HEK293 (cell line): Measurements from ENCODE around the gene TRIM7.

Source experiments
- CTCF ChIA-PET: fragments of 350-600 bp; formaldehyde crosslinking; extraction: SDS; loops from one replicate; lab custom pipeline; 2021; ENCODE audit warnings: antibody characterized with exemption; lab: Yijun Ruan, JAX
- POLR2A ChIA-PET: fragments of 300-600 bp; formaldehyde crosslinking; extraction: SDS; loops from one replicate; lab custom pipeline; 2020; ENCODE audit warnings: antibody characterized with exemption, inconsistent platforms; lab: Yijun Ruan, JAX
- H3K27ac ChIP-seq: fragments of 200-500 bp; sonication (Bioruptor generic); 2 replicates; pipeline ENCODE4 v1.5.1; 2014; ENCODE audit warnings: low read depth, low read length, control low read depth, inconsistent platforms; ENCODE audit errors: extremely low read depth
- H3K36me3 ChIP-seq, 2 experiments: fragments of 200-500 bp in 1 of 2; sonication (Bioruptor generic) in 1 of 2; 1 replicate in 1 of 2; 2 replicates in 1 of 2; pipeline ENCODE4 v1.5.1; 2014 to 2017; ENCODE audit warnings: inconsistent platforms in 2 of 2, low read length in 2 of 2; ENCODE audit not compliant: control insufficient read depth in 2 of 2, insufficient read depth in 1 of 2
- H3K4me1 ChIP-seq: fragments of 200-500 bp; sonication (Bioruptor generic); 2 replicates; pipeline ENCODE4 v1.5.1; 2014; ENCODE audit warnings: mild to moderate bottlenecking, low read length, inconsistent platforms; ENCODE audit not compliant: control insufficient read depth, insufficient read depth
- H3K4me3 ChIP-seq: 2 replicates; pipeline ENCODE4 v1.5.1; 2011; ENCODE audit warnings: low read depth, mild to moderate bottlenecking, control low read depth, low read length, moderate library complexity
- H3K9me3 ChIP-seq: fragments of 200-500 bp; sonication (Bioruptor generic); 2 replicates; pipeline ENCODE4 v1.5.1; 2014; ENCODE audit warnings: low read depth, low read length, inconsistent platforms; ENCODE audit not compliant: control insufficient read depth, insufficient read depth
- EGR2 ChIP-seq: fragments of 450-650 bp; formaldehyde crosslinking; IDR thresholded peaks from 2 replicates; pipeline ENCODE4 v1.5.1; 2016; ENCODE audit warnings: low read depth, missing biosample characterization, missing genetic modification characterization
- IKZF3 ChIP-seq: fragments of 450-650 bp; IDR thresholded peaks from 2 replicates; pipeline ENCODE4 v1.5.0; 2018; ENCODE audit warnings: missing biosample characterization, mild to moderate bottlenecking, missing genetic modification characterization, moderate library complexity
- OSR2 ChIP-seq: fragments of 450-650 bp; formaldehyde crosslinking; IDR thresholded peaks from 2 replicates; pipeline ENCODE4 v1.5.1; 2016; ENCODE audit warnings: missing biosample characterization, missing genetic modification characterization
- OVOL3 ChIP-seq: fragments of 450-650 bp; formaldehyde crosslinking; IDR thresholded peaks from 2 replicates; pipeline ENCODE4 v1.5.1; 2016; ENCODE audit warnings: missing biosample characterization, missing genetic modification characterization
- PRDM1 ChIP-seq: fragments of 450-650 bp; formaldehyde crosslinking; IDR thresholded peaks from 2 replicates; pipeline ENCODE4; 2016; ENCODE audit warnings: missing biosample characterization, missing genetic modification characterization
- PRDM6 ChIP-seq: fragments of 450-650 bp; formaldehyde crosslinking; IDR thresholded peaks from 2 replicates; pipeline ENCODE4 v1.5.1; 2017; ENCODE audit warnings: missing biosample characterization, missing genetic modification characterization
- SP3 ChIP-seq: fragments of 450-650 bp; formaldehyde crosslinking; IDR thresholded peaks from 2 replicates; pipeline ENCODE4 v1.5.1; 2016; ENCODE audit warnings: missing biosample characterization, missing genetic modification characterization
- WT1 ChIP-seq: fragments of 450-650 bp; formaldehyde crosslinking; IDR thresholded peaks from 2 replicates; pipeline ENCODE4 v1.5.1; 2016; ENCODE audit warnings: missing biosample characterization, missing genetic modification characterization
- YY2 ChIP-seq: fragments of 450-650 bp; formaldehyde crosslinking; IDR thresholded peaks from 2 replicates; pipeline ENCODE4 v1.5.1; 2016; ENCODE audit warnings: missing biosample characterization, missing genetic modification characterization
- ZBTB20 ChIP-seq: fragments of 450-650 bp; formaldehyde crosslinking; IDR thresholded peaks from 2 replicates; pipeline ENCODE4 v1.5.1; 2016; ENCODE audit warnings: missing biosample characterization, missing genetic modification characterization
- ZBTB26 ChIP-seq: fragments of 450-650 bp; formaldehyde crosslinking; optimal IDR thresholded peaks from 2 replicates; pipeline ENCODE3; 2016; ENCODE audit warnings: missing biosample characterization, mild to moderate bottlenecking, missing genetic modification characterization
- ZEB2 ChIP-seq: fragments of 450-650 bp; formaldehyde crosslinking; IDR thresholded peaks from 2 replicates; pipeline ENCODE4 v1.5.1; 2016; ENCODE audit warnings: missing biosample characterization, missing genetic modification characterization
- ZFHX2 ChIP-seq: fragments of 450-650 bp; formaldehyde crosslinking; conservative IDR thresholded peaks from 2 replicates; pipeline ENCODE4 v1.5.1; 2016; ENCODE audit warnings: missing biosample characterization, missing genetic modification characterization
- ZNF10 ChIP-seq: fragments of 450-650 bp; formaldehyde crosslinking; IDR thresholded peaks from 2 replicates; pipeline ENCODE4 v1.5.1; 2017; ENCODE audit warnings: missing biosample characterization, missing genetic modification characterization
- ZNF146 ChIP-seq: fragments of 450-650 bp; formaldehyde crosslinking; IDR thresholded peaks from 2 replicates; pipeline ENCODE4 v1.5.1; 2016; ENCODE audit warnings: missing biosample characterization, missing genetic modification characterization
- ZNF223 ChIP-seq: fragments of 450-650 bp; formaldehyde crosslinking; IDR thresholded peaks from 2 replicates; pipeline ENCODE4 v1.5.1; 2016; ENCODE audit warnings: missing biosample characterization, missing genetic modification characterization
- ZNF280D ChIP-seq: fragments of 450-650 bp; formaldehyde crosslinking; IDR thresholded peaks from 2 replicates; pipeline ENCODE4 v1.5.1; 2016; ENCODE audit warnings: missing biosample characterization, missing genetic modification characterization
- ZNF324 ChIP-seq: fragments of 450-650 bp; formaldehyde crosslinking; IDR thresholded peaks from 2 replicates; pipeline ENCODE4 v1.5.1; 2016; ENCODE audit warnings: missing biosample characterization, missing genetic modification characterization
- ZNF366 ChIP-seq: fragments of 450-650 bp; formaldehyde crosslinking; conservative IDR thresholded peaks from 2 replicates; pipeline ENCODE4 v1.5.1; 2016; ENCODE audit warnings: missing biosample characterization, missing genetic modification characterization
- ZNF37A ChIP-seq: fragments of 450-650 bp; IDR thresholded peaks from 2 replicates; pipeline ENCODE4 v1.5.1; 2018; ENCODE audit warnings: missing biosample characterization, missing genetic modification characterization
- ZNF394 ChIP-seq: fragments of 450-650 bp; formaldehyde crosslinking; IDR thresholded peaks from 2 replicates; pipeline ENCODE4 v1.5.1; 2016; ENCODE audit warnings: missing biosample characterization, missing genetic modification characterization, mild to moderate bottlenecking, moderate library complexity, borderline replicate concordance
- ZNF433 ChIP-seq: fragments of 450-650 bp; formaldehyde crosslinking; IDR thresholded peaks from 2 replicates; pipeline ENCODE4 v1.5.1; 2016; ENCODE audit warnings: missing biosample characterization, missing genetic modification characterization, low read depth
- ZNF488 ChIP-seq: fragments of 450-650 bp; formaldehyde crosslinking; IDR thresholded peaks from 2 replicates; pipeline ENCODE4 v1.5.1; 2016; ENCODE audit warnings: missing biosample characterization, missing genetic modification characterization
- ZNF510 ChIP-seq: fragments of 450-650 bp; formaldehyde crosslinking; IDR thresholded peaks from 2 replicates; pipeline ENCODE4 v1.5.1; 2018; ENCODE audit warnings: mild to moderate bottlenecking, missing genetic modification characterization, missing biosample characterization; ENCODE audit not compliant: insufficient replicate concordance
- ZNF548 ChIP-seq: fragments of 450-650 bp; formaldehyde crosslinking; IDR thresholded peaks from 2 replicates; pipeline ENCODE4 v1.5.1; 2016; ENCODE audit warnings: missing biosample characterization, missing genetic modification characterization
- ZNF610 ChIP-seq: fragments of 450-650 bp; formaldehyde crosslinking; IDR thresholded peaks from 2 replicates; pipeline ENCODE4 v1.5.1; 2016; ENCODE audit warnings: missing biosample characterization, missing genetic modification characterization, borderline replicate concordance
- ZNF704 ChIP-seq: fragments of 450-650 bp; formaldehyde crosslinking; IDR thresholded peaks from 2 replicates; pipeline ENCODE4 v1.5.1; 2016; ENCODE audit warnings: missing biosample characterization, missing genetic modification characterization
- ZNF768 ChIP-seq: fragments of 450-650 bp; formaldehyde crosslinking; IDR thresholded peaks from 2 replicates; pipeline ENCODE4 v1.5.1; 2018; ENCODE audit warnings: missing biosample characterization, mild to moderate bottlenecking, missing genetic modification characterization
- ZNF792 ChIP-seq: fragments of 450-650 bp; formaldehyde crosslinking; IDR thresholded peaks from 2 replicates; pipeline ENCODE4 v1.5.1; 2016; ENCODE audit warnings: missing biosample characterization, missing genetic modification characterization
- ZSCAN30 ChIP-seq: fragments of 450-650 bp; IDR thresholded peaks from 2 replicates; pipeline ENCODE4 v1.5.1; 2018; ENCODE audit warnings: missing biosample characterization, mild to moderate bottlenecking, missing genetic modification characterization, moderate library complexity

Gene TRIM7

GRCh38 chr5:181221792-181222629 lies 17.0 kb upstream of the TRIM7 start:
- peak overlapping the region; percentile 85 for H3K27ac ChIP-seq
- TF ChIP-seq ZNF768 (tag by site-specific recombination) (0 out of 2 replicates have a peak, but pooled peaks have one; percentile 3), YY2 (0 out of 2 replicates have a peak, but pooled peaks have one; percentile 11), OSR2 (tag by site-specific recombination) (no peak), ZNF37A (tag by site-specific recombination) (0 out of 2 replicates have a peak, but pooled peaks have one; percentile 44), WT1 (tag by site-specific recombination) (peak; percentile 62), ZNF223 (tag by site-specific recombination) (peak; percentile 70), ZNF280D (tag by site-specific recombination) (0 out of 2 replicates have a peak, but pooled peaks have one; percentile 39), ZNF548 (tag by site-specific recombination) (no peak), ZNF433 (tag by site-specific recombination) (no peak), ZSCAN30 (tag by site-specific recombination) (peak; percentile 81), ZFHX2 (tag by site-specific recombination) (peak; percentile 45; the same call in 1 of the 2 replicates), ZNF792 (tag by site-specific recombination) (peak; percentile 59; the same call in 1 of the 2 replicates), OVOL3 (tag by site-specific recombination) (peak; percentile 80; the same call in 1 of the 2 replicates), ZBTB26 (tag by site-specific recombination) (peak; percentile 46), PRDM6 (tag by site-specific recombination) (no peak), ZNF610 (tag by site-specific recombination) (0 out of 2 replicates have a peak, but pooled peaks have one; percentile 30), ZEB2 (tag by site-specific recombination) (peak; percentile 99), ZNF366 (tag by site-specific recombination) (peak; percentile 95), IKZF3 (tag by site-specific recombination) (peak; percentile 98), PRDM1 (tag by site-specific recombination) (peak; percentile 93), ZNF704 (tag by site-specific recombination) (no peak; the same call in 1 of the 2 replicates), ZNF324 (tag by site-specific recombination) (peak; percentile 81), ZBTB20 (peak; percentile 96), ZNF488 (tag by site-specific recombination) (no peak), ZNF394 (tag by site-specific recombination) (peak; percentile 51), ZNF10 (tag by site-specific recombination) (peak; percentile 39), ZNF510 (tag by site-specific recombination) (no peak), ZNF146 (tag by site-specific recombination) (peak; percentile 12), EGR2 (tag by site-specific recombination) (peak; percentile 18; the same call in 1 of the 2 replicates), SP3 (tag by site-specific recombination) (peak; percentile 39)

More at GRCh38 chr5:181221792-181222629, 17.0 kb upstream of the TRIM7 start:
- CTCF ChIA-PET: interaction anchor here (0.6 to 1.4 kb wide), 5 partner anchors 14 to 50 kb away, joined by 3 to 4 read pairs (median 3); no protein-coding TSS in a partner anchor
- POLR2A ChIA-PET: interaction anchor here (0.9 to 2.6 kb wide), 8 partner anchors 13 to 37 kb away, joined by 3 to 39 read pairs (median 6); partner anchors contain the start of gene RACK1
- Histone ChIP-seq H3K36me3 (peaks cover 0 to 20% of the 10 kb centered on the region in 2 experiments; a peak in 2 of 3 replicates), H3K9me3 (no peaks in the 10 kb centered on the region), H3K4me1 (no peaks in the 10 kb centered on the region), H3K4me3 (peak overlapping the region; percentile 92)
